ENCODE results near the gene ABHD2. TPM values are rescaled to one million over a fixed set of nuclear protein-coding genes. Genes with fewer than 3 reads are reported as not detected.

ABHD2 gene
- total RNA-seq, 1 donor from 2014 or later, result 48.2 TPM

- DNase-seq (ENCODE audit: low read depth in 2 of 2), result no peak
Observed at GRCh38 chr15:89161666-89162065, 73.4 kb downstream of the ABHD2 start.

GRCh38 chr15:89163271-89164055 lies 75.2 kb downstream of the ABHD2 start:
- DNase-seq (ENCODE audit: low read depth in 2 of 2), result no peak

- DNase-seq (ENCODE audit: low read depth in 2 of 2), result no peak
Observed at GRCh38 chr15:89164712-89165211, 76.5 kb downstream of the ABHD2 start.

DNA sequence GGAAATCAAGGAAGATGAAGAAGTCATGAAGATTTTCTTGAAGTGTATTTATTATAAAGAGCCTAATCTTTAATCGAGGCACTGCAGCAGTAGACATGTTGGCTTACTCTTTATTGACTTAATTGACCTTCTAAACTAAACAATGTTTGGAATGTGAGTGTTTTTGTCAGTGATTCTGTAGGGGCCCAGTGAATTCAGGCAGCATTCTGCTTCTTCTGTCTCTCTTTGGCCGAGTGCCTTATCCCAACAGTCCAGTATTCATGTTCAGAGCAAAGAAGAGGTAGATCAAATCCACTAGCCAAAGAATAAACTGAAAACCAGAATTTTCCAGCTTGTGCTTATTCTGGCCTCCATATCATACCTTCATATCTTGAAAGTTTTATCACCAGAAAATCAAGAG lies 77.4 kb downstream of the ABHD2 start:
- peak; percentile 9 to 57 for DNase-seq (ENCODE audit: low read depth in 2 of 2)

DNA sequence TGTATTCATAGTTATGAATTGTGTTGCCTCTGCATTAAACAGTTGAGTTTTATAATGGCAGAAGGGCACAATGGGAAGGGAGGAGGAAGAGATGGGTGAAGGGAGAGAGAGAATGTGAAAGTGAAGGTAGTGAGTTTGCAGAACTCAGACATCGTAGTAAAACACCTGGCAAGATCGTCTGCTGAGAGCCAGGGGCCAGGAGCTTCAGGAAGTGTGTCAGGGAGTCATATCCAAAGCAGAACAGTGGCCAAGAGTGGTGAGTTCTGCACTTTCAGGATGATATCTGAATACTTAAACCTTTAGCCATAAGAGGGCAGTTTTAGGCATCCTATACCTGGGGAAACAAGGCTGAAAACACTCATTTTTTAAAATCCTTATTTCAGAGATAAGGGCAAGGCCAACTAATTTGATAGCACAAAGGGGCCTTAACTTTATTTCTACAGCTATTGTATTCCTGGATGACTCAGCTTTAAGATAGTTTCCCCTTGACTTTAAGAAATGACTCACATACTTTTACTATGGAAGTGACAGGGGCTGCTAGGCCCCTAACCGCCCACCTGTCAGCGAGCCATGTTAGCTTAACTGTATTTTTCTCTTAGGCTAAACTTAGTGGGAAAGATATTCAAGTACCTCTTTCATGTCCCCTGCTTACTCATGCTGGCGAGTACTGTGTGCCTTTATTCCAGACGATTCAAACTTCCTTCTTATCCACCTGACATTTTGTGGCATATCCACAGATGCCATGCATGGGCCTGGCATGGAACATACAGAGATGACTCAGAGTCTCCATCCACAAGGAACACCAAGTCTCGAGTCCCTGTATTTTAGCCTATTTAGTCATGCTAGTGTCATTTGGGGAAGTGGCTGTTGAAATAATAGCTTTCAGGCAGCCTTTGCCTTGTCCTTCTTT lies 79.3 kb downstream of the ABHD2 start:
- peak; percentile 46 to 77 for DNase-seq (ENCODE audit: low read depth in 2 of 2)

DNA sequence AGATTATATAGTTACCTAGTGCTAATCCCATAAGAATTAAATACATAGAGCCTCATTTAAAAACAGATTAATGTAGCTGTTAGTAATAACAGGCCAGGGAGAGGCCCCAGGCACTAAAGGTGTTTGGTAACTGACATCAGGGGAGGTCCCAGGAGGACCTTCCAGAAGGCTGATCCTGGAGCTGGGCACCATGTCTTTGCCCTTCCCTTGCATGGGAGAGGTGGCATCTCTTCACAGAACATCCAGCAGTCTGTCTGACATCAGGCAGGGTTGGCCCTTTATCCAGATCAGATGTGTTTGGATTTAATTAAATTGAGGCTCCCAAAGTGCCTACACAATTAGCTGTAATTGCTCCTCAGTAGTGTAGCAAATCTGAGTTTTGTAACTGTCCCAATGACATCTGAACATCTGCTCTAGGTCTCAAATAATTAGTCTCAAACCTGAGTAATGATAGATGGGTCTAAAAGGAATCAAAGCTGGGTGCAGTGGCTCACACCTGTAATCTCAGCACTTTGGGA lies 80.1 kb downstream of the ABHD2 start:
- no peak for DNase-seq (ENCODE audit: low read depth in 2 of 2)

DNA sequence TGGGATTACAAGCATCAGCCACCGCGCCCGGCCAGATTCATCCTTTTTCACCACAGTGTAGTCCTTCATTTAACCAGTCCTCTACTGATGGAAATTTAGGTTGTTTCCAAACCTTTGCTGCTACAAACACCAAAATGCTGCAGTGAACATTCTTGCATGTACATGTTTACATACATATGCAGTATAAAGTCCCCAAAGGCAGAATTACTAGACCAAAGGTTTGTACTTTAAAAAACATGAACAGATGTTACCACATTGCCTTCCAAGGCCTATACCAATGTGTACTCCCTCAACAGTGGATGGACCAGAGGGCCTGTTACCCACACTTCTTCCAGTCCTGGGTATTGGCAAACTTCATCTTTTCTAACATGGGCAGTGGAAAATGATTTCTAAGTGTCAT lies 82.1 kb downstream of the ABHD2 start:
- DNase-seq (ENCODE audit: low read depth in 2 of 2), result no peak

- DNase-seq (ENCODE audit: low read depth in 2 of 2), result peak; percentile 59 to 79
Observed at GRCh38 chr15:89171136-89172072, 83.1 kb downstream of the ABHD2 start.

DNA sequence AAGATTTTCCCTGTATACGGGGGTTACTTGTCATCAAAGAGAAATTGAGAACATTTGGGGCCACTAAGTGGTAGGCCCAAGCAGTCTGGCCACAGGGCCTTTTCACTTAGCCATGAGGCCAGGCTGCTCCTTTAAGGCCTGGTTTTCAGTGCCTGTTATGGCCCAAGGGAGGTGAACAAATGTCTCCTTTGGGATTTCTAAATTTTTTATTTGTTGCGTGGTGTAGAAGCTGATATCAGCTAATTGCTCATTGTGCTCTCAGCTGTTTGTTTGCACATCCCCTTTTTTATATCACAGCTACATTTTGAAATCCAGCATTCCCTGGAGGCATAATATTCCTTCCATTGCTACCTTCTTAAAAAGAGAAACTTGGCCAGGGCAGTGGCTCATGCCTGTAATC lies 84.7 kb downstream of the ABHD2 start:
- DNase-seq (ENCODE audit: low read depth in 2 of 2), result no peak

GRCh38 chr15:89174476-89174875 lies 86.2 kb downstream of the ABHD2 start:
- DNase-seq (ENCODE audit: low read depth in 2 of 2), result no peak

- no peak for DNase-seq (ENCODE audit: low read depth in 2 of 2)
Observed at GRCh38 chr15:89175617-89176191, 87.4 kb downstream of the ABHD2 start.

DNA sequence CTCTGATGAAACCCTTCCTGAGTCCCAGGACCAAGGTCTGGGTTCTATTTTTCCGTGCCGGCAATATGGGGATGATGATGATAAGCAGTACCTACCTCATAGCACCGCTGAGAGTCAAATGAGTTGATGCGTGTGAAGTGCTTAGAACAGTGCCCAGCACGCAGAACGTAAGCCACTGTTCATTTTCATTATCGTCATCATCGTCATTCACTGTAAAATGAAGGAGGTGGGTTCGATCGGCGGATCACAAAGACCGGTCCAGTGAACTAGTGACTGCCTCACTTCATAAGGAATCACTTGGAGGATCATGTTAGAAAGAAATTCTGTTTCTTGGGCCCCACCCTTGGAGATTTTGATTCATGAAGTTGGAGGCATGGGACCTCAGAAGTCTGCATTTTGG lies 88.9 kb downstream of the ABHD2 start:
- no peak for DNase-seq (ENCODE audit: low read depth in 2 of 2)

DNA sequence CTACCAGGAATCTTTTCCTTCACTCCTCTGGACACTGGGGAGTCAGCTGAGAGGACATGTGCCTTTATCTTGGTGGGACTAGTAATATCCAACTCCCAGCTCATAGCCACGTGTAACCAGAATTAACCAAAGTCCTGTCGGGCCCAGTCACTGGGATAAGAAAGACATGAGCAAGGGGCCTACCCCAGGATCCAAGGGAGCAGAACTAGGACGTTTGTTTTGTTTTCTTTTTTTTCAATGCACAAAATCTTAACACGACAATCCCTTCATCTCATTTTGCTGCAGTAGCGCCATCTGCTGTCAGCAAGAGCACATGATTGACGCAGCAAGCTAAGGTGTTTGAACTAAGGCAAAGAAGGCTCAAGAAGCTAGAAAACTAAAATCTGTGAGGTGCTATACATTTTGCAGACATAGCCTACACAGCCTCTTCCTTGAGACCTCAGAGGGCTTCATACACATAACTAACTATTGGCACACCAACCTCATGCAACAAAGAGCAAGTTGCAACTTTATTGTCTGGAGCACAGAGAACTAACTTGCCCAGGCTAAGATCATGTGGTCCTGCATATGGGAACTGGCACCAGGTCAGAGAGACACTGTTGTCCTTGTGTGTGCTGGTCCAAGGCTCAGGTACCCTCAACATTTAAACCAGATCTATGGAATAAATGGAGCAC lies 89.5 kb downstream of the ABHD2 start:
- DNase-seq (ENCODE audit: low read depth in 2 of 2), result peak; percentile 81 to 86

- peak in 1 of 2 donors; percentile 20 for DNase-seq (ENCODE audit: low read depth in 2 of 2)
Observed at GRCh38 chr15:89178307-89178977, 90.2 kb downstream of the ABHD2 start.

- peak in 1 of 2 donors; percentile 91 for DNase-seq (ENCODE audit: low read depth in 2 of 2)
Observed at GRCh38 chr15:89179966-89180875, 92.0 kb downstream of the ABHD2 start.

DNA sequence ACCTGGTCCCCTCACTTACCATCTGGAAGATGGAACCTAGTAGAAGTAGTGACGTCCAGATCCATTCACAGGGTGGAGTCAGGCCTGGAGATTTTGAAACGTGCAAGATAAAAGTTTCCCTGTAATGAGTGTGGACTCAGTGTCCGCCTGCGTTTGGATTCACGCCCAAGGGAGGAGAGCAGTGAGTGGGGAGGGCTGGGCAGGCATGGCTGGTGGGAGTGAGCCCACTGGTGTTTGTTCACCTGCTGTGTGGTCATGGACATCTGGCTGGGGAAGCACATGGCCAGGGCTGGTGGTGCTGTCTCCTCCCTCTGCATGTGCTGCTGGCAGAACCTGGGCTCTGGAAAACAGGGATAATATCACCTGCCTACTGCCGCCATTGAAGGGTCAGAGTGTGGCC lies 96.1 kb downstream of the ABHD2 start:
- DNase-seq (ENCODE audit: low read depth in 2 of 2), result no peak

DNA sequence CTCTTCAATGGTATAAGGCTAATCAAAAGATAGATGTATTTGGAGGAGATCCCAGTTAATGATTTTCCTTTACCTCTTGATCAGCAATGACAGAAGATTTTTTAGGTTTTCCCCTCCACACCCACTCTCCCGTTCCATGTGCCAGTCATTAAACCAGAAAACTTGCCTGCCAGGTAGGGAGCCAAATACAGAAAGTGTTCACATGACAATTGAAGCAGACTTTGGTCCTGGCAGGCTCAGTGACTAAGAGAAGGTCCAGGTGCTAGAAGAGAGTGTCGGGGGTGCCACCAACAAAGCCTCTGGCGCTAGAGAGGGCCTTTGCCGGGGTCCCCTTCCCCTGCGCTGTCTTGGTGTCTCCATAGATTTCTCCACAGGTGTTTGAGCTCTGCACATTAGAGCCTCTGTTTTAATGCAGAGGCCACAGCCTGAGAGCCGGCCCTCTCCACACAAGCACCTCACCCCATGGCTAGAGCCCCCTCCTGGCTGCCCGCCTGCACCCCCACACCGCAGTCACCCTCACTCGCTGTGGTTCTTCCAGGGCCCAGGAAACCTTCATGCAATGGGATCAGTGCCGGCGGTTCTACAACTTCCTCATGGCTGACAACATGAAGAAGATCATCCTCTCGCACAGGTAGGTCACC lies 96.8 kb downstream of the ABHD2 start:
- DNase-seq (ENCODE audit: low read depth in 2 of 2), result no peak

- DNase-seq (ENCODE audit: low read depth in 2 of 2), result no peak
Observed at GRCh38 chr15:89186803-89187202, 98.5 kb downstream of the ABHD2 start.

Measured in lung microvascular endothelial cell (primary cell).